NCI-H2081 treated with DMSO at 0.1 percent for 48 hours (cell line): Measurements from ENCODE around the gene NR1D2.

ENCODE experiments used
- DNase-seq: peaks from one replicate; lab custom pipeline; 2025; lab: John Stamatoyannopoulos, UW

Gene NR1D2

DNA sequence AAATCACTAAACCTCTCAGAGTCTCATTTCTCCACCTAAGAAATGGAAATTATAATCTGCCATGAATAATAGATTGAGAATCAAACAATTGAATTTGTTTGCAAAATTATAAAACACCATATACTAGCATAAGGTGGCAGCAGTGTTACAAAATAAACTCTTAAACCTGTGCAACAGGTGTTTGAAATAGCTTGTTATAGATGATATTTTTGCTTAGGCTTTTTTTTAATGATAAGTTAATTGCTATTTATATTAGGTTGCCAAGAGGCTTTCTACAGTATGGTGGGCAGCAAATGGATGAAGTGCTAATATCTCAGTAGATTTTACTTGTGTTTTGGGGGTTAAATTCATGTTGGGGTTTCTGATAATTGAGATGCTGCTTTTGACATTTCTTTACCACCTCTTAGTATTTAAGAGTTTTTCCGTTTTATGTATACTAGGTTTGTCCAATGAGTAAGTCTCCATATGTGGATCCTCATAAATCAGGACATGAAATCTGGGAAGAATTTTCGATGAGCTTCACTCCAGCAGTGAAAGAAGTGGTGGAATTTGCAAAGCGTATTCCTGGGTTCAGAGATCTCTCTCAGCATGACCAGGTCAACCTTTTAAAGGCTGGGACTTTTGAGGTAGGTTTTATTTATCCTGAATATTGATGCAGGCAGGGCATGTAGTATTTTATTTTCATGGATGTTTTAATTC, 19.6 kb downstream of the NR1D2 start:
- DNase-seq, result no peak

GRCh38 chr3:23966328-23966727, 21.2 kb downstream of the NR1D2 start:
- no peak for DNase-seq

DNA sequence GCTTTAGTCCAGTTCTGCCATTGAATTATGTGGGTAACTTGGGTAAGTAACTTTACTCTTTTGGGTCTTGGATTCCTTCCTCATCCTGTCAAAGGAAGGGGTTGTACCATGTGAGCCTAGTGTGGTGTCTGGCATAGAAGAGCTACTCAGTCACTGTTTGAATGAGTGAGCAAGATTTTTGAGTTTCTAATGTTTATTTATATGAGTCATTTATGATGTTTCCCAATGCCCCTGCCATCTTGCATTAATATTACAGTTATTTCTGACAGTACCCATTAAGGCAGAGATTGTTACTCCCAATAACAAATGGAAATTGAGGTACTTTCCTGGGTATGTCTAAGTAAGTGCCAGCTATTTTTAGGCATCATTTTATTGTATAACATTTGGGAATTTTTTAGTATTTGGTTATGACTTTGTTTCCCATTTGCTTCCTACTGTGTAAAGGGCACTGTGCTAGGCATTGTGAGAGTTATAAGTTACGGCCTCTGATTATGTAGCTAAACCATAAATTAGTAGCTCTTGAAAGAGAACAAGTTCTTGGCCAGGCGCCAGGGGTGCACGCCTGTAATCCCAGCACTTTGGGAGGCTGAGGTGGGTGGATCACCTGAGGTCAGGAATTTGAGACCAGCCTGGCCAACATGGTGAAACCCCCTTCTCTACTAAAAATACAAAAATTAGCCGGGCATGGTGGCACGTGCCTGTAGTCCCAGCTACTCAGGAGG, 23.5 kb downstream of the NR1D2 start:
- DNase-seq, result no peak

- DNase-seq, result no peak
Measured at GRCh38 chr3:23969393-23969792, 24.3 kb downstream of the NR1D2 start.

DNA sequence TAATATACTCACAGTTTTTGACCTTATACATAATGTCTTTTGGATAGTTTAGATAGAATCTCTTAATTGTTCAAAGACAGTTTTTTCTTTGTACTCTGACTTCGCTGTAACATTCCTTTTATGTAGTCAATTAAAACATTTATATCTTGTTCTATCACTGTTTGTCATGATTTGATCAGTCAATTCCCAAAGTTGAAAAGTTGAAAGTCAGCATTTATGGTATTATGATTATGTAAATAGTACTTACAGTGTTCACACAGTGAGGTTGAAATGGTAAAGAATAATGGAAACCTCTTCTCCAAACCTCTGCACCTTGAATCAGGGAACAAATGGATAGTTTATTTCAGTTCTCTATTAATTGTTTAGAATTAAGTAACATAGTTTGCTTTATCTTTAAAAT, 26.6 kb downstream of the NR1D2 start:
- DNase-seq, result no peak

GRCh38 chr3:23976555-23976954, 31.5 kb downstream of the NR1D2 start:
- no peak for DNase-seq

- DNase-seq, result no peak
Measured at GRCh38 chr3:23979569-23979968, 34.5 kb downstream of the NR1D2 start.

DNA sequence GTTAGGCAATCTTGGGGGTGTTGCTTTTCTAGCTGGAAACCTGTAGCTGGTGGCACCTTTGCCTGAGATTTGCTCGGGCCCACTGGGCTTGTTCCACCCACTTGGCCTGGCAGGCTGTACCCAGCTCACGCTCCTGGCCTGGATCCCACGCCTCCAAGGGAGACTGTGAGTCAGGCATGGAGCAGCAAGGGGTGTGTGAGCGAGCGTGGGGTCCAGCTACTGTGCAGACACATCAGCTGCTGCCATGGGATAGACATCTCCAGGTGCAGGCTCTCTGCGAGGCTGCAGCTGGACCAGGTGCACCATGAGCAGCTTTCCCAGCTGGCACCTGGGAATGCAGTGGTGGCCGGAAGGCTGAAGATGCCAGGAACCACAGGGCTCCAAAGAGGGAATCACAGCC, 36.0 kb downstream of the NR1D2 start:
- no peak for DNase-seq

DNA sequence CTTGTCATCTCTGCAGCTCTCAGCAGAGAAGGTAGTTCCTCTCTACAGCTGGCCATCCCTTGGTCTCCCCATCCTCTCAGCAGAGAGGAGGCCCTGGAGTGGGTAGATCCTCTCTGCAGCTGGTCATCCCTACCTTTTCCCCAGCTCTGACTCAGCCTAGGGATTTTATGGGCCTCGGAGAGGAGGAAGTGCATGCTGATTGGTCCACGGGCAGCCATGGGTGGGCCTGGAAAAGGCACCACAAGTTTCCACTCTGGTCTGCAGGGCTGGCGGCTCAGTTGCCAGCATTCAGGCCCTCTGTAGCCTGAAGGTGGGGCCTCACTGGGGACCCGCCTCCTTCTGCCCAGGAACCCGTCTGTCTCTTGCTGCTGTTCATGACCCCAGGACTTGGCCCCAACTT, 36.9 kb downstream of the NR1D2 start:
- no peak for DNase-seq

GRCh38 chr3:23984934-23985333, 39.8 kb downstream of the NR1D2 start:
- no peak for DNase-seq

DNA sequence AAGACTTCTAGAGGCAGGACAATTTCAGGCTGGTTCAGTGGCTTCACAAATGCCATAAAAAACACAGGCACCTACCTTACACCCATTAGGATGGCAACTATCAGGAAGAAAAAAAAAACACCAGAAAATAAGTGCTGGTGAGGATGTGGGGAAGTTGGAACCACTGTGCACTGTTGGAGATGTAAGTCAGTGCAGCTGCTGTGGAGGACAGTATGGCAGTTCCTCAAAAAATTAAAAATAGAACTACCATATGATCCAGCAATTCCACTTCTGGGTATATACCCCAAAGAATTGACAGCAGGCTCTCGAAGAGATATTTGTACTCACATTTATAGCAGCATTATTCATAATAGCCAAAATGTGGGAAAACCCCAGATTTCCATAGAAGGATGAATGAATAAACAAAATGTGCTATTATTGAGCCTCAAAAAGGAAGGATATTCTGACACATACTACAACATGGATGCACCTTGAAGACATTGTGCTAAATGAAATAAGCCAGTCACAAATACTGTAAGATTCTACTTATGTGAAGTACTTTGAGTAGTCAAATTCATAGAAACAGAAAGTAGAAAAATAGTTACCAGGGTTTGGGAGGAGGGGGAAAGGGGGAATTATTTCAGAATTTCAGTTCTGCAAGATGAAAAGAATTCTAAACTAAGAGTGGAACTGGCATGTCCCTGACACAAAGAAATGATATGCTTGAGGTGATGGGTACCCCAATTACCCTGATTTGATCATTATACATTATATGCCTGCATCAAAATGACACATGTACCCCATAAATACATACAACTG, 40.9 kb downstream of the NR1D2 start:
- no peak for DNase-seq

DNA sequence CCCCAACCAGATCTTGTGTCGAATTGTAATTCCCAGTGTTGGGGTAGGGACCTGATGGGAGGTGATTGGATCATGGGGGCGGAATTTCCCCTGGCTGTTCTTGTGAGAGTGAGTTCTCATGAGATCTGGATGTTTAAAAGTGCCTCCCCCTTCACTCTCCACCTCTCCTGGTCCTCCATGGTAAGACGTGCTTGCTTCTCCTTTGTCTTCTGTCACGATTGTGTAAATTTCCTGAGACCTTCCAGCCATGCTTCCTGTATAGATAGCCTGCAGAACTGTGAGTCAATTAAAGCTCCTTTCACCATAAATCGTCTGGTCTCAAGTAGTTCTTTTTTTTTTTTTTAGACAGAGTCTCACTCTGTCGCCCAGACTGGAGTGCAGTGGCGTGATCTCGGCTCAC, 42.3 kb downstream of the NR1D2 start:
- no peak for DNase-seq

DNA sequence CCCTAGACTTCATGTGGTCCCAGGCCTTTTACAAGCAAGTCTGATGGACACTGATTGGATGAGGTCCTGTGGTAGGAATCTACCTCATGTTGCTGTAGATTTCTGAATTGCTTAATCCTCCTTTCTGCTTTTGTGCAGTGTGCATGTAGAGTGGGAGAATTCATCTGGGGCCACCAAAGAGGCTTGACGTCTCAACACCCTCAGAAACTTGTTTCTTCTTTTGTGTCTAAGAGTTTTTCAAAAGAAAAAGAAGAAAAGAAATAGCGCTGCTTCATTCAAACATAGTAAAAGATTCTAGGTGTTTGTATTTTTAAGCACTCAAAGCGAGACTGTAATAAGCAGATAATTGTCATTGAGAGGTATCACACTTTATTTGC, 46.2 kb downstream of the NR1D2 start:
- no peak for DNase-seq

- DNase-seq, result peak; percentile 96
Measured at GRCh38 chr3:23991683-23992628, 46.9 kb downstream of the NR1D2 start.

DNA sequence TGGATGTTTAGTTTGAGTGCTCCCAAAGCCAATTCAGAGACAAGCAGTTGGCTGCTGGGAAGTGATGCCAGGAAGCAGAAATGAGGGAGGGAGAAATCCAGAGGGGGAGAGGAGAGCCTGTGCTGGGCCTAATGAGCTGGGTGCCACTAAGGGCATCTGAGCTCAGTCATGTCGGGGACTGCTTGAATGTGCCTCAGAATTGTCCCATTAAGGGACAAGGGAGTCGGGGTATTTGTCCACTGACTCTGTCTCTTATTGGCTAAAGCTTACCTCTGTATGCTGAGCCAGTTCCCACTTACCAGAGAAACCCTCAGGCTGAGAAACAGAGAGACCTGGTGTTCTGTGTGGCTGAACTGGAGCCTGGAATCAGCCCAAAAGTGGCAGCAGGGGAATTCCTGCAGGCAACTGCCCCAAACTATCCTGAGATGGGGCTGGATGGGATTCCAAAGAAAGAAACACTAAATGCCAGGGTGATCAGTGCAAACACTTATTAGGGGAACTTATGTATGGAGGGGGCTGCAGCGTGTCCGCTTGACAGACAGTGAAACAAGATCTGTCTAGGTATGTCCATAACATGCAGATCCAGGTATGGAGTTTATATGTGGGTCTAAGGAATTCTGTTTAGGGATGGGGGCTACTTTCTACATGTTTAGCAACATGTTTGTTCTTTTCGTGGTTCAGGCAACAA, 48.6 kb downstream of the NR1D2 start:
- no peak for DNase-seq

DNA sequence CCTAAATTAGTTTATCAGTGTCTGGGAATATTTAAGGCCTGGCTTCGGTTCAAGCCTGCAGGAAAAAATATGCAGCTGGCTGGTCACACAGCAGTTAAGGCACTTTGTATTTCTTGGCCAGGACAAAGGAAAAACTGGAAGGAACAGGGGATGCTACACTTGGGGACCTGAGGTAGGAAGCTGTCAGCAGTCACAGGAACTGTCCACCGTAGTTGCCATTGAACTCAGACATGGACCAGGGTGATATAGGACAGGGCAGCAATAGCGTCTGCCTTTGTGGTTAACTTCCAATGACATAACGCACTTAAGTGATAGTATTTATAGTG, 49.1 kb downstream of the NR1D2 start:
- DNase-seq, result no peak

DNA sequence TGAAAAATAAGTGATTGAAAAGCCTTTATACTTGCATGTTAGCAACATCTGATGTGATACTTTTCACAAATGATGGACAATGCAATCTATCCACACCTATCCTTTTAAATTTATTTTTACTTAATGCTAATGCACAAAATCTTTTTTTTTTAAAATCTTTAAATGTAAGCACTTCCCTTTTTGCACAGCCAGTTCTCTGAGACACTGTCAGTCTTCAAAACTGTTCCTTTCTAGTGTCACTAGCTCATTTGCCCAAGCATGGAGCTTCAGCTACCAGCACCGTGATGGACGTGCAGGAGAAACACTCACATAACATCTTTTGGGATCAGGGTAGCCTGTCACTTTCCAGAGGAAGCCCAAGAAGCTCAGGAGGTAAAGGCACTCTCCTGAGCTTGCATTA, 50.1 kb downstream of the NR1D2 start:
- DNase-seq, result no peak

DNA sequence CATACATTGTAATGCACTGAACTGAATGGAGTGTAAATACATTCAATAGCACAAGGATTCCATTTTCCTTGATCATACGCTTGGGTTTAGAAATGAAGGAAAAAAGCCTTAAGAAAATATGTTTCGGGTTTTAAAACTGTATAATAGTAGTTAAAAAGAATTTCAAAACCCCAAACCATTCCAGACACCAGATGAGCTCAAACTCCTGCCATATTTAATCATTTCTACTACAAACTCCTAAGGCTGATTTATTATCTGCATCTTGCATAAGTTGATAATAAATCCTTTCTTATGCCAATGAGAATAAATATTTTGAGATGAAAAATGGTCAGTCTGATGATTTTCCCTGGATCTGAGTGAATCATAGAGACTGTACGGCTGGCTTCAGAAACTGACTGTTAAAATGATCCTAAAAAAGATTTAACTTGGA, 51.0 kb downstream of the NR1D2 start:
- DNase-seq, result no peak

- DNase-seq, result peak; percentile 19
Measured at GRCh38 chr3:23999012-23999641, 54.0 kb downstream of the NR1D2 start.

GRCh38 chr3:24002129-24002528, 57.0 kb downstream of the NR1D2 start:
- no peak for DNase-seq

DNA sequence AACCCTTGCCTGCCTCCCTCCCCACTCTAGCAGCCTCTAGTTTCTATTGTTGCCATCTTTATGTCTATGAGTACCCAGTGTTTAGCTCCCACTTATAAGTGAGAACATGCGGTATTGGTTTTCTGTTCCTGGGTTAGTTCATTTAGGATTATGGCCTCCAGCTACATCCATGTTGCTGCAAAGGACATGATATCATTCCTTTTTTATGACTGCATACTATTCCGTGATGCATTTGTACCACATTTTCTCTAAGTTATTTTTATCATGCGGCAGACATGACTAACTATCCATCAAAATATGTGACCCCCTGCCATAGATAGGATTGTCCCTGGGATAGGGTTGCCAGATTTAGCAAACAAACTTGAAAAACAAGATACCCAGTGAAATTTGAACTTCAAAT, 58.4 kb downstream of the NR1D2 start:
- DNase-seq, result no peak
